Uterus (tissue), 4 donors: ENCODE measurements around the gene CEP43. TPM values are rescaled to one million over a fixed set of nuclear protein-coding genes. Genes with fewer than 3 reads are reported as not detected.

Experiments used
- DNase-seq, 2 donors: peaks; one replicate each; pipeline ENCODE4 v3.0.0-alpha.2; 2019 to 2020
- H3K27ac ChIP-seq, 2 donors: fragments of 200-600 bp; sonication (generic); 1 replicate in 1 of 2; 2 replicates in 1 of 2; pipeline ENCODE4 v1.5.1; 2016 to 2018
- H3K27me3 ChIP-seq, 2 donors: fragments of 200-600 bp; sonication (generic); one replicate each; pipeline ENCODE4 v1.5.1; 2018 to 2019; ENCODE audit warnings: control low read depth in 1 of 2
- H3K36me3 ChIP-seq, 2 donors: fragments of 200-600 bp; sonication (generic); one replicate each; pipeline ENCODE4 v1.5.1; 2019; ENCODE audit warnings: control low read depth in 1 of 2
- H3K4me1 ChIP-seq, 2 donors: fragments of 200-600 bp; sonication (generic); one replicate each; pipeline ENCODE4 v1.5.1; 2018 to 2019; ENCODE audit warnings: control low read depth in 1 of 2
- H3K4me3 ChIP-seq, 2 donors: fragments of 200-600 bp; sonication (generic); 1 replicate in 1 of 2; 2 replicates in 1 of 2; pipeline ENCODE4 v1.5.1; 2018 to 2019; ENCODE audit warnings: mild to moderate bottlenecking in 1 of 2
- H3K9me3 ChIP-seq, 2 donors: fragments of 200-600 bp; sonication (generic); one replicate each; pipeline ENCODE4 v1.5.1; 2019; ENCODE audit warnings: control low read depth in 1 of 2
- POLR2A ChIP-seq, 2 donors: fragments of 450-650 bp; IDR thresholded peaks; one replicate each; pipeline ENCODE4 v1.6.1; 2016; ENCODE audit warnings: antibody characterized with exemption in 2 of 2, mild to moderate bottlenecking in 1 of 2, moderate library complexity in 1 of 2
- intact Hi-C: fragments of 100-400 bp; cut with DNase I; formaldehyde crosslinking; loops from one replicate; pipeline ENCODE4 v1.15.1; 2023; ENCODE audit warnings: low total_unique reads
- total RNA-seq, 4 donors: library from RNA; depleted of rRNA in 3 of 4; stranded (reverse); fragments of >200 nt in 3 of 4; gene quantifications; one replicate each; pipeline versions ENCODE4 v1.1.0 to v1.2.4, GENCODE V29; 2014 to 2023
- TF ChIP-seq, protein P1 (sequence below), 4 experiments: fragments of 200-600 bp in 2 of 4; fragments of 450-650 bp in 2 of 4; sonication (generic) in 2 of 4; IDR thresholded peaks; one replicate each; pipeline ENCODE4 v1.5.1; 2016 to 2019; ENCODE audit warnings: antibody characterized with exemption in 4 of 4, mild to moderate bottlenecking in 2 of 4, moderate library complexity in 1 of 4
- donor health status: DM: yes; HTN: yes; CAD: no.

The CEP43 gene
- total RNA-seq, 4 donors from 2014 or later, result 8.5 to 59.7 (median 37.2) TPM

DNA sequence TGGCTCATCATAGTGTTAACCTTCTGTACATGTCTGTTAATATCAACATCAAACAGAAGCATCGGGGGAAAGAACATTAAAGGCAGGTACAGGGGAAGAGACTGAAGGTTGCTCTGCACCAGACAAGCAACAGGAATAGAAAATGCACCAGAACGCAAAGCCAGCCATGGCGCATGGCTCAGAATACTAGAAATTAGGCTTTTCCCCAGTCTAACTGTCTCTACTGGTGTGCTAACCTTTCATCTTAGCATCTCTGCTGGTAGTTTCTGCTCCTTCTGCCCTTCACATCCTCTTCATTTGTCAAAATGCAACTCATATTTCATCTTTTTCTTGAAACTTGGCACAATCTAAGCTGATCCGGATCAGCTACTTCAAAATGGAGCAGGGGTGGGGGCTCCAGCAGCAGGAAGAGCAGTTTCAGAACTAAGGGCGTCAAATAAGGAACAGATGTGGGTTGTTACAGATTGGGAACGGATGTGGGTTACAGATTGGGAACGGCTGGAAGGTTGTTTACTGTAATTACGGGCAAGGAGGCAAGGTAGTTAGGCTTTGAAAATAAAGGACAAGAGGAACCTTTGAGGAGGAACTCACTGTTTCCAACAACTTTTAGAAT is 29.7 kb upstream of the CEP43 start:
- DNase-seq, result no peak
- Histone ChIP-seq H3K4me1 (no peaks in the 10 kb centered on the region), H3K9me3 (no peaks in the 10 kb centered on the region), H3K36me3 (no peaks in the 10 kb centered on the region), H3K4me3 (no peak overlapping the region), H3K27me3 (no peaks in the 10 kb centered on the region), H3K27ac (no peak overlapping the region)
- no peak for TF ChIP-seq POLR2A (IDR thresholded peaks at IDR 0.05)
- TF ChIP-seq, protein P1, sequence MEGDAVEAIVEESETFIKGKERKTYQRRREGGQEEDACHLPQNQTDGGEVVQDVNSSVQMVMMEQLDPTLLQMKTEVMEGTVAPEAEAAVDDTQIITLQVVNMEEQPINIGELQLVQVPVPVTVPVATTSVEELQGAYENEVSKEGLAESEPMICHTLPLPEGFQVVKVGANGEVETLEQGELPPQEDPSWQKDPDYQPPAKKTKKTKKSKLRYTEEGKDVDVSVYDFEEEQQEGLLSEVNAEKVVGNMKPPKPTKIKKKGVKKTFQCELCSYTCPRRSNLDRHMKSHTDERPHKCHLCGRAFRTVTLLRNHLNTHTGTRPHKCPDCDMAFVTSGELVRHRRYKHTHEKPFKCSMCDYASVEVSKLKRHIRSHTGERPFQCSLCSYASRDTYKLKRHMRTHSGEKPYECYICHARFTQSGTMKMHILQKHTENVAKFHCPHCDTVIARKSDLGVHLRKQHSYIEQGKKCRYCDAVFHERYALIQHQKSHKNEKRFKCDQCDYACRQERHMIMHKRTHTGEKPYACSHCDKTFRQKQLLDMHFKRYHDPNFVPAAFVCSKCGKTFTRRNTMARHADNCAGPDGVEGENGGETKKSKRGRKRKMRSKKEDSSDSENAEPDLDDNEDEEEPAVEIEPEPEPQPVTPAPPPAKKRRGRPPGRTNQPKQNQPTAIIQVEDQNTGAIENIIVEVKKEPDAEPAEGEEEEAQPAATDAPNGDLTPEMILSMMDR (IDR thresholded peaks at IDR 0.05), result no peak
- intact Hi-C loops, result no loop called here

DNA sequence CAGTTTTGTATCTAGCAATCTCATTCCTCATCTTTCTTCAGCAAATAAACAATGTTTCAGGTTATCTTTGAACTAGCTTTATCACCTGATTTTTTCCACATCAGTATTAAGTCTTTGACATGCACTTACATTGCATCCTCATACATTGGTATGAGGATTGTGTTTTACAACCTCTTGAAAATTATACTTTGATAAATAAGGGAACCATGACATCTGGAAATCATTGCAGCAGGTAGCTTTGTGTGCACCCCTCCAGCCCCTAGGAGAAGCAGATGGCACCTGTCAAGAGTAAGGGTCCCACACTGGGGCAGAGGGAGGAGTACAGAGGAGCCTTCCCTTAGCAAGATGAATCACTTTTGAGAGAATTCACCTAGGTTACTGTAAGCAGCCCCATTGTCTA is 29.1 kb upstream of the CEP43 start:
- TF ChIP-seq, protein P1 (IDR thresholded peaks at IDR 0.05), result no peak
- TF ChIP-seq POLR2A (IDR thresholded peaks at IDR 0.05), result no peak
- Histone ChIP-seq H3K27me3 (no peaks in the 10 kb centered on the region), H3K4me3 (no peak overlapping the region), H3K4me1 (no peaks in the 10 kb centered on the region), H3K9me3 (no peaks in the 10 kb centered on the region), H3K36me3 (no peaks in the 10 kb centered on the region), H3K27ac (no peak overlapping the region)
- no peak for DNase-seq
- intact Hi-C loops, result no loop called here

DNA sequence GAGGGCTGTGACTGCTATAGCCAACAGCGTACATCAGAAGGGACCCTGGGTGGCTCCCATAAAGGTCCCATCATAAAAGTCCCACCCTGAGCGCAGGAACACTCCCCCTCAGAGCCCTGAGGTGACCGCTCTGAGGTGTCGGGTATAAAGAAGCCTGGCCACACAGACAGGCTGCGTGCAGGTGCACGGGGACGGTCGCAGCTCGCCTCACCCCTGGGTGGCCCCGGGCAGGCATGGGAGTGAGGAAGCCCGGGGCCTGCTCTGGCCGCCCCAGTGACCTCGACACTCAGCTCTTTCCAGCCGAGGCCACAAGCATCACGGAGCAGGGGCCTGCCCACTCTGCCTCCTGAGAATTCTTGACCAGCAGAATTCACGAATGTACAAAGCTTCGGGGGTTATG is 28.4 kb upstream of the CEP43 start:
- DNase-seq, result no peak
- Histone ChIP-seq H3K36me3 (no peaks in the 10 kb centered on the region), H3K4me1 (no peaks in the 10 kb centered on the region), H3K27ac (no peak overlapping the region), H3K27me3 (no peaks in the 10 kb centered on the region), H3K4me3 (no peak overlapping the region), H3K9me3 (no peaks in the 10 kb centered on the region)
- intact Hi-C loops, result no loop called here
- TF ChIP-seq, protein P1 (IDR thresholded peaks at IDR 0.05), result no peak
- no peak for TF ChIP-seq POLR2A (IDR thresholded peaks at IDR 0.05)

DNA sequence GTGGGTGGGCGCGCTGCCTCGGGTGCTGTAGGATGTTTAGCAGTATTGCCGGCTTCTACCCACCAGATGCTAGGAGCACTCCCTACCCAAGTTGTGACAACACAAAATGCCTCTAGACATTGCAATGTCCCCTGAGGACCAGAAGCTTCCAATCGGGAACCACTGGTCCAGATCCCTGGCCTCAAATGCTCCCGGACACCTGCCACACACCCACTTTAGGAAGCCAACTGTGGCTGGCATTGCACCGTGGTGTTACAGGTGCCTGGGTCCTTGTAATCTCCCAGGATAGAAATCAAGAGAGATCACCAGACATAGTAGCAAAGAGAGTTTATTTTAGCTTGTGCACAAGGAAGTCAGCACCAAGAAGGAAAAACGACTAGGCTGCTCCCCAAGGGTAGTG is 27.9 kb upstream of the CEP43 start:
- no peak overlapping the region for H3K27ac ChIP-seq

DNA sequence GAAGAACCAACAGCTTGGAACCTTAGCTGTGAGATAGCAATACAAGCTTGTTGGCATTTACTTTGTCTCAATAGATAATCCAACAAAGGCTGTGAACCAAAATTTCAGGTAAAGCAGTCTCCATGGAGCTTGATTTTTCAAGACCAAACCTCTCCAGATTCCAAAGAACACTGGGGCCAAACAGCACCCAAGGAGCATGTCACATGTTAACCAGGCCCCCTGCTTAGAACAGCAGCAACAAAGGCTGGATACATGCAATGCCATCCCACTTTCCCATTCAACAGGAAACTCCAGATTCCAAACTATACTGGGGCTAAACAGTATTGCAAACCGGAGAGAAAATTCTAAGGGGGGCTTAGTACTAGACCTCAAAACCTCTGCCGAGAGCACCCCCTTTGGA is 27.1 kb upstream of the CEP43 start:
- DNase-seq, result no peak
- H3K36me3 ChIP-seq, result no peaks in the 10 kb centered on the region
- no peak overlapping the region for H3K4me3 ChIP-seq
- no peaks in the 10 kb centered on the region for H3K4me1 ChIP-seq
- no peak for TF ChIP-seq POLR2A (IDR thresholded peaks at IDR 0.05)
- TF ChIP-seq, protein P1 (IDR thresholded peaks at IDR 0.05), result no peak
- H3K27me3 ChIP-seq, result no peaks in the 10 kb centered on the region
- H3K27ac ChIP-seq, result no peak overlapping the region
- intact Hi-C loops, result no loop called here
- no peaks in the 10 kb centered on the region for H3K9me3 ChIP-seq

More for the DNA sequence above, 27.9 kb upstream of the CEP43 start:
- H3K4me3 ChIP-seq, result no peak overlapping the region
- H3K4me1 ChIP-seq, result no peaks in the 10 kb centered on the region
- no peaks in the 10 kb centered on the region for H3K9me3 ChIP-seq
- DNase-seq, result no peak
- H3K27me3 ChIP-seq, result no peaks in the 10 kb centered on the region
- intact Hi-C loops, result no loop called here
- no peak for TF ChIP-seq POLR2A (IDR thresholded peaks at IDR 0.05)
- TF ChIP-seq, protein P1 (IDR thresholded peaks at IDR 0.05), result no peak
- no peaks in the 10 kb centered on the region for H3K36me3 ChIP-seq
